HG02610 (cell line): ENCODE data around the gene CEP19.

Experiments used
- ATAC-seq: cut with Tn5 transposase; IDR thresholded peaks from one replicate; pipeline ENCODE4 v1.9.1; 2021; ENCODE audit warnings: mild to moderate bottlenecking, moderate library complexity; ENCODE audit not compliant: unreplicated experiment

CEP19 gene

DNA sequence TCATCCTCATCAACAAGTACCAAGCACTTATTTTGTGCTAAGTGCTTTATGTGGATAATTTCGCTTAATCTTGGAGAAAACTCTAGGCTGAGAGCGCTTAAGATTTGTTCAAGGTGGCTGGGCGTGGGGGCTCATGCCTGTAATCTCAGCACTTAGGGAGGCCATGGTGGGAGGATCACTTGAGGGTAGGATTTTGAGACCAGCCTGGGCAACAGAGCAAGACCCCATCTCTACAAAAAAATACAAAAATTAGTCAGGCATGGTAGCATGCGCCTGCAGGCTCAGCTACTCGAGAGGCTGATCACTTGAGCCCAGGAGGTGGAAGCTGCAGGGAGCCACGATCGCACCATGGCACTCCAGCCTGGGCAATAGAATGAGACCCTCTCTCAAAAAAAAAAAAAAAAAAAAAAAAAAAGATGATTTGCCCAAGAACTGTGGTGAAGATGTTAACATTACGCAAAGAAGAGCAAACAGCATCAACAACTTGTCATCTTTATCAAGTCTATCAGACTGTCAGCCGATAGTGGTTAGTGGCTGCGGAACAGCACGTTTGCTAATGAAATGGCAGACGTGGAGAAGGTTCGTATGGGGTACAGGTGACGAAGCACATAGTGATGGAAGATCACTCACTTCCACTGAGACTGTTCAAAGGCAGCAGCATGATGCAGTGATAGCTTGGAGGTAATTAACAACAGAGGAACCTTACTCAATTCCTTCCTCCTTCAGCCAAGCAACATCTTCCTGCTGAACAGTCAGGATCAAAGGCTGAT, 44.8 kb downstream of the CEP19 start:
- ATAC-seq: no peak

DNA sequence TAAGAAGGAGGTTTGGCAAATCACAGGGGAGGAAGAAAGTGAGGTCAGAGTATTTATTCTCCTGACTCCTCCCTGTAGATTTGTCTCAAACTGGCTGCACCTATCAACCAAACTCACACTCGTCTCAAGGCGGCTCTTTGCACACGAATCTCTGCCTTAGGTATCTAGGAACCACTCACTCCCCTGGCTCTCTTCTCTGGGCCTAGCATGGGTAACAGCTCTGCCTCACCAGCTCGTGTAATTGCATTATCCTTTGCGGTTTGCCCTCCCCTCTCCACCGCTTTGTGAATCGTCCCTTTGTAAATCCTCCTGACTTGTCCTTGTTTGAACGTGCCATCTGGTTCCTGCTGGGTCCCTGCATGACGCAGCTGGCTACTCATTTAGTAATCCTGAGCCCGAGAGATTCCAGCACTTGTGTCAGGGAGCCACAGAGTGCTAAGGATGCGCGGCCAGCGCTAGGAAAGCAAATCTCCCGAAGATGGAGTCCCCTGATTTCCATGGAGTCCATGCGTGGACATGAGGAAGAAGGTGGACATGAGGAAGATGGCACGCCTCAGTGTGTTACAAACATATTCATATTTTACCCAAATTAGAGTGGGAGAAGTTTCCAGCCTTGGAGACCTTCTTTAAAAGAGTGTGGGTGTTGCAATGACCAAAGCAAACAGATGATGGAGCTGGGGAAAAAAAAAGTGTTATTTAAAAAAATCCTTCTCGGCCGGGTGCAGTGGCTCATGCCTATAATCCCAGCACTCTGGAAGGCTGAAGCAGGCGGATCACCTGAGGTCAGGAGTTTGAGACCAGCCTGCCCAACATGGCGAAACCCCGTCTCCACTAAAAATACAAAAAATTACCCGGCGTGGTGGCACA, 45.8 kb downstream of the CEP19 start:
- ATAC-seq: no peak

DNA sequence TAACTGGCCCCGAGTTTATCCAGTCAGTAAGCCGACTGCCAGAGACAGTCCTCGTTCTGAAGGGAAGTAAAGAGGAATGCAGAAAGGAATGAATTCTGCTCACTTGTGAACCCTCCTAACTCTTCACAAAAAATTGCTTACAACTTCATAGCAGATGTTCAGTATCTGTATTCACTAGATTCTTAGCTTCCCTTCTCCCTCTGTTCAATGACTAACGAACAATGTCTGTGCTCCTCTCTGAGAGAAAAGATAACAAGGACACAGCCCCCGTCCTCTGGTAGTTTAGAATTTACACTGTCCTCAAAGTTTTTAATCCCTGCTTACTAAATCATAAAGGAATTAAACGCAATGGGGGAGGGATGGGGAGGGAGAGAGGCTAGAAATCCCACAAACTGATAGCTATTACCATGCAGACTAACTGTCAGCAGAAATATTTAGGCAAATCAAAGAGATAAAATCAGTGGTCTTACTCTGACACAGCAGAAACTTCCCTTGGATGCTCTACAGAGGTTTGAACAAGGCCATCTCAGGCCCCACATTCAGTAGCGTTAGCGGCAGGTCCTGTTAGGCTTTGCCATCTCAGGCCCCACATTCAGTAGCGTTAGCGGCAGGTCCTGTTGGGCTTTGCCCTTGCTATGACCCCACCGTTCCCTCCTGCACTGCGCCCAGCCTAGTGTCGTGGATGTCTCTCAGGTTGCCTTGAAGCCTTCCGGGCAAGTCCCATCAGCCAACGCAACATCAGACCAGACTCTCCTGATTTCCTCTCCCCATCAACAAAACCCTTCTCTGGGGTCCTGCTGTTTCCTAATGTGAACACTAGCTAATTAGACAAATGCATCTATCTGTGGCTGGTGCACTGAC, 49.1 kb downstream of the CEP19 start:
- no peak for ATAC-seq

DNA sequence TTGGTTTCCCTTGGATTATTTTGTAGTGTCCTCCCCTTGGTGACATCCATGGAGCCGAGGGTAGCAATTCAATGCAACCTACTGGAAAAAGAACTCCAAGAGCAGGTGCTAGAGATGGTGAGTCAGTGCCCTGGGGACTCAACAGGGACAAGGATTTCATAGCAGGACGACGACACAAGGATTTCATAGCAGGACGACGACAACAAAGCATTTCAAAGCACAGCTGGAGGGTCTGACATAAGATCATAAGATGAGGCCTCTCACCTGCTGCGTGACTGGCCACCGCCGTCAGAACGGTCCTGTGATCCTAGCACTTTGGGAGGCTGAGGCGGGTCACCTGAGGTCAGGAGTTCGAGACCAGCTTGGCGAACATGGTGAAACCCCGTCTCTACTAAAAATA, 50.0 kb downstream of the CEP19 start:
- no peak for ATAC-seq

DNA sequence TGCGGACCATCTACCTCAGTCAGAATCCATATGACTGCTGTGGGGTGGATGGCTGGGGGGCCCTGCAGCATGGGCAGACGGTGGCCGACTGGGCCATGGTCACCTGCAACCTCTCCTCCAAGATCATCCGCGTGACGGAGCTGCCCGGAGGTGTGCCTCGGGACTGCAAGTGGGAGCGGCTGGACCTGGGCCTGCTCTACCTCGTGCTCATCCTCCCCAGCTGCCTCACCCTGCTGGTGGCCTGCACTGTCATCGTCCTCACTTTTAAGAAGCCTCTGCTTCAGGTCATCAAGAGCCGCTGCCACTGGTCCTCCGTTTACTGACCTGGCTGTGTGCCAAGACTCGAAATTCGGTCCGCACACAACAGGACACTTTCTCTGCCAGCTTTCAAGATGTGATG, 50.6 kb downstream of the CEP19 start:
- no peak for ATAC-seq

DNA sequence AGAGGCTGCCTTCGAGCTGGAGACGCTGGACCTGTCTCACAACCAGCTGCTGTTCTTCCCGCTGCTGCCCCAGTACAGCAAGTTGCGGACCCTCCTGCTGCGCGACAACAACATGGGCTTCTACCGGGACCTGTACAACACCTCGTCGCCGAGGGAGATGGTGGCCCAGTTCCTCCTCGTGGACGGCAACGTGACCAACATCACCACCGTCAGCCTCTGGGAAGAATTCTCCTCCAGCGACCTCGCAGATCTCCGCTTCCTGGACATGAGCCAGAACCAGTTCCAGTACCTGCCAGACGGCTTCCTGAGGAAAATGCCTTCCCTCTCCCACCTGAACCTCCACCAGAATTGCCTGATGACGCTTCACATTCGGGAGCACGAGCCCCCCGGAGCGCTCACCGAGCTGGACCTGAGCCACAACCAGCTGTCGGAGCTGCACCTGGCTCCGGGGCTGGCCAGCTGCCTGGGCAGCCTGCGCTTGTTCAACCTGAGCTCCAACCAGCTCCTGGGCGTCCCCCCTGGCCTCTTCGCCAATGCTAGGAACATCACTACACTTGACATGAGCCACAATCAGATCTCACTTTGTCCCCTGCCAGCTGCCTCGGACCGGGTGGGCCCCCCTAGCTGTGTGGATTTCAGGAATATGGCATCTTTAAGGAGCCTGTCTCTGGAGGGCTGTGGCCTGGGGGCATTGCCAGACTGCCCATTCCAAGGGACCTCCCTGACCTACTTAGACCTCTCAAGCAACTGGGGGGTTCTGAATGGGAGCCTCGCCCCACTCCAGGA, 51.5 kb downstream of the CEP19 start:
- no peak for ATAC-seq

DNA sequence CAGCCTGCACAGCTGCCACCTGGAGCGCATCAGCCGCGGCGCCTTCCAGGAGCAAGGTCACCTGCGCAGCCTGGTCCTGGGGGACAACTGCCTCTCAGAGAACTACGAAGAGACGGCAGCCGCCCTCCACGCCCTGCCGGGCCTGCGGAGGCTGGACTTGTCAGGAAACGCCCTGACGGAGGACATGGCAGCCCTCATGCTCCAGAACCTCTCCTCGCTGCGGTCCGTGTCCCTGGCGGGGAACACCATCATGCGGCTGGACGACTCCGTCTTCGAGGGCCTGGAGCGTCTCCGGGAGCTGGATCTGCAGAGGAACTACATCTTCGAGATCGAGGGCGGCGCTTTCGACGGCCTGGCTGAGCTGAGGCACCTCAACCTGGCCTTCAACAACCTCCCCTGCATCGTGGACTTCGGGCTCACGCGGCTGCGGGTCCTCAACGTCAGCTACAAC, 52.1 kb downstream of the CEP19 start:
- no peak for ATAC-seq
